H1 (cell line): Measurements from ENCODE around the gene RAPGEF1. TPM values are rescaled to one million over a fixed set of nuclear protein-coding genes. Genes with fewer than 3 reads are reported as not detected.

Experiments used
- CTCF ChIA-PET: fragments of 300-600 bp; sonication (Branson Sonifier 250); formaldehyde crosslinking; loops from one replicate; lab custom pipeline; 2021; ENCODE audit not compliant: partially characterized antibody; lab: Charles Lee
- POLR2A ChIA-PET: fragments of 300-600 bp; sonication (Branson Sonifier 250); formaldehyde crosslinking; loops from one replicate; lab custom pipeline; 2021; ENCODE audit warnings: inconsistent platforms; ENCODE audit not compliant: partially characterized antibody; lab: Charles Lee
- DNase-seq, 2 experiments: peaks; one replicate each; pipeline versions ENCODE4 v3.0.0 to v3.0.0-alpha.2; 2010 to 2022; ENCODE audit warnings: low spot score in 2 of 2, low read depth in 1 of 2, mixed read lengths in 1 of 2
- FAIRE-seq: peaks from 2 replicates; lab custom pipeline; 2011; peaks lifted over from hg19 to GRCh38; lab: Jason Lieb, UNC
- H2AFZ ChIP-seq: 2 replicates; pipeline ENCODE4 v1.8.1; 2012; ENCODE audit warnings: low read length, inconsistent platforms
- H2AK5ac ChIP-seq: 2 replicates; pipeline ENCODE4 v1.6.1; 2013; ENCODE audit warnings: low read depth, low read length
- H2BK120ac ChIP-seq: replicated peaks from 2 replicates; pipeline ENCODE3; 2013; ENCODE audit warnings: low read depth, low read length, inconsistent platforms
- H2BK12ac ChIP-seq: 2 replicates; pipeline ENCODE4 v1.6.1; 2013; ENCODE audit warnings: low read depth, low read length
- H2BK15ac ChIP-seq: 2 replicates; pipeline ENCODE4 v1.6.1; 2013; ENCODE audit warnings: low read length
- H2BK20ac ChIP-seq: 2 replicates; pipeline ENCODE4 v1.6.1; 2013; ENCODE audit warnings: low read length
- H2BK5ac ChIP-seq: 2 replicates; pipeline ENCODE4 v1.6.1; 2013; ENCODE audit warnings: low read depth, low read length
- H3K14ac ChIP-seq: 2 replicates; pipeline ENCODE4 v1.6.1; 2013; ENCODE audit warnings: inconsistent platforms; ENCODE audit not compliant: insufficient read length
- H3K18ac ChIP-seq: 2 replicates; pipeline ENCODE4 v1.6.1; 2013; ENCODE audit warnings: low read length; ENCODE audit errors: extremely low read depth
- H3K23ac ChIP-seq: 2 replicates; pipeline ENCODE4 v1.6.1; 2013; ENCODE audit warnings: inconsistent platforms; ENCODE audit not compliant: insufficient read length
- H3K23me2 ChIP-seq: 2 replicates; pipeline ENCODE4 v1.6.1; 2013; ENCODE audit warnings: low read depth, low read length
- H3K27ac ChIP-seq: 2 replicates; pipeline ENCODE4 v1.6.1; 2011; ENCODE audit warnings: low read depth, low read length, inconsistent platforms
- H3K27me3 ChIP-seq, 4 experiments: replicated peaks in 1 of 4; 1 replicate in 1 of 4; 2 replicates in 3 of 4; pipeline versions ENCODE4 v1.6.1 to v1.8.1; 2011 to 2013; ENCODE audit warnings: low read length in 3 of 4, mild to moderate bottlenecking in 3 of 4, inconsistent platforms in 2 of 4, mixed read lengths in 2 of 4, moderate library complexity in 1 of 4; ENCODE audit not compliant: control insufficient read depth in 3 of 4, insufficient read depth in 3 of 4; ENCODE audit errors: extremely low read depth in 1 of 4
- H3K36me3 ChIP-seq, 4 experiments: 2 replicates each; pipeline versions ENCODE4 v1.6.1 to v1.8.1; 2011 to 2013; ENCODE audit warnings: mild to moderate bottlenecking in 4 of 4, low read length in 3 of 4, moderate library complexity in 2 of 4, control low read depth in 1 of 4, inconsistent platforms in 1 of 4; ENCODE audit not compliant: insufficient read depth in 4 of 4, control insufficient read depth in 2 of 4
- H3K4ac ChIP-seq: replicated peaks from 2 replicates; pipeline ENCODE3; 2013; ENCODE audit warnings: low read length, low read depth, mixed read lengths, inconsistent platforms; ENCODE audit not compliant: insufficient read length
- H3K4me1 ChIP-seq, 4 experiments: replicated peaks in 1 of 4; 1 replicate in 1 of 4; 2 replicates in 3 of 4; pipeline versions ENCODE4 v1.6.1 to v1.8.1; 2011 to 2013; ENCODE audit warnings: low read length in 3 of 4, inconsistent platforms in 2 of 4, mixed read lengths in 1 of 4; ENCODE audit not compliant: insufficient read depth in 4 of 4, control insufficient read depth in 3 of 4
- H3K4me2 ChIP-seq, 2 experiments: 2 replicates each; pipeline versions ENCODE4 v1.6.1 to v1.8.1; 2011 to 2013; ENCODE audit warnings: low read depth in 2 of 2, low read length in 2 of 2, control low read depth in 1 of 2, inconsistent platforms in 1 of 2, mild to moderate bottlenecking in 1 of 2; ENCODE audit not compliant: insufficient read depth in 1 of 2
- H3K4me3 ChIP-seq, 4 experiments: fragments of 200-600, 300-600 bp in 1 of 4; sonication (generic), shearing (Covaris generic), sonication (Bioruptor Twin) in 1 of 4; 2 replicates each; pipeline versions ENCODE4 v1.5.1 to v1.8.1; 2011 to 2016; ENCODE audit warnings: low read length in 4 of 4, low read depth in 3 of 4, control low read depth in 2 of 4, inconsistent platforms in 2 of 4, mild to moderate bottlenecking in 2 of 4, mixed read lengths in 1 of 4, moderate library complexity in 1 of 4; ENCODE audit not compliant: insufficient read depth in 2 of 4; ENCODE audit errors: extremely low read depth in 1 of 4
- H3K56ac ChIP-seq: replicated peaks from 2 replicates; pipeline ENCODE3; 2013; ENCODE audit warnings: low read depth, mild to moderate bottlenecking, mixed read lengths, low read length, inconsistent platforms; ENCODE audit not compliant: insufficient read length
- H3K79me1 ChIP-seq: 2 replicates; pipeline ENCODE4 v1.6.1; 2013; ENCODE audit warnings: low read depth, low read length, control low read depth
- H3K79me2 ChIP-seq, 2 experiments: 2 replicates each; pipeline versions ENCODE4 v1.6.1 to v1.8.1; 2012 to 2013; ENCODE audit warnings: low read length in 2 of 2, mild to moderate bottlenecking in 2 of 2, inconsistent platforms in 1 of 2; ENCODE audit not compliant: insufficient read depth in 2 of 2, control insufficient read depth in 1 of 2
- H3K9ac ChIP-seq, 4 experiments: replicated peaks in 1 of 4; 1 replicate in 1 of 4; 2 replicates in 3 of 4; pipeline versions ENCODE4 v1.6.1 to v1.8.1; 2011 to 2013; ENCODE audit warnings: low read depth in 3 of 4, low read length in 3 of 4, control low read depth in 2 of 4, mild to moderate bottlenecking in 2 of 4, moderate library complexity in 2 of 4, inconsistent platforms in 1 of 4; ENCODE audit errors: extremely low read depth in 1 of 4
- H3K9me3 ChIP-seq, 2 experiments: 2 replicates each; pipeline versions ENCODE4 v1.6.1 to v1.8.1; 2012 to 2013; ENCODE audit warnings: mild to moderate bottlenecking in 2 of 2, moderate library complexity in 2 of 2, control low read depth in 1 of 2, inconsistent platforms in 1 of 2, low read depth in 1 of 2, low read length in 1 of 2, mixed read lengths in 1 of 2; ENCODE audit not compliant: insufficient read depth in 2 of 2
- H4K20me1 ChIP-seq, 2 experiments: replicated peaks in 1 of 2; 2 replicates each; pipeline versions ENCODE3 to v1.8.1; 2011 to 2013; ENCODE audit warnings: inconsistent platforms in 2 of 2, low read length in 2 of 2, mild to moderate bottlenecking in 1 of 2; ENCODE audit not compliant: insufficient read depth in 2 of 2, control insufficient read depth in 1 of 2
- H4K5ac ChIP-seq: 2 replicates; pipeline ENCODE4 v1.6.1; 2013; ENCODE audit warnings: low read length, low read depth, mixed read lengths, inconsistent platforms; ENCODE audit not compliant: insufficient read length
- H4K8ac ChIP-seq: 2 replicates; pipeline ENCODE4 v1.8.0; 2013; ENCODE audit warnings: mild to moderate bottlenecking, moderate library complexity, low read length, inconsistent platforms; ENCODE audit not compliant: insufficient read depth; ENCODE audit errors: extremely low read depth
- H4K91ac ChIP-seq: replicated peaks from 2 replicates; pipeline ENCODE3; 2013; ENCODE audit warnings: low read length, mixed read lengths, inconsistent platforms; ENCODE audit not compliant: insufficient read length
- KDM1A ChIP-seq: fragments of 200-600, 300-600 bp; sonication (generic); IDR thresholded peaks from 2 replicates; pipeline ENCODE4 v1.7.1; 2016; ENCODE audit warnings: mild to moderate bottlenecking, low read length, borderline replicate concordance
- NANOG ChIP-seq: IDR thresholded peaks from 2 replicates; pipeline ENCODE4 v1.6.1; 2011; ENCODE audit warnings: low read length, low read depth, mild to moderate bottlenecking, inconsistent platforms; ENCODE audit not compliant: insufficient read depth, poor library complexity, severe bottlenecking
- SIN3A ChIP-seq, 2 experiments: IDR thresholded peaks in 1 of 2; conservative IDR thresholded peaks in 1 of 2; 2 replicates each; pipeline ENCODE4 v1.6.1; 2011 to 2012; ENCODE audit warnings: low read length in 2 of 2, improper control_type of control experiment in 1 of 2, low read depth in 1 of 2, mild to moderate bottlenecking in 1 of 2
- SP1 ChIP-seq: IDR thresholded peaks from 2 replicates; pipeline ENCODE4 v1.6.1; 2011; ENCODE audit warnings: low read depth, low read length
- TAF7 ChIP-seq: optimal IDR thresholded peaks from 2 replicates; pipeline ENCODE3; 2011; ENCODE audit warnings: low read depth, mild to moderate bottlenecking, inconsistent platforms, low read length, moderate library complexity, borderline replicate concordance
- WGBS, 2 experiments: shearing (Covaris generic) in 1 of 2; methylation state at CpG; one replicate each; pipeline versions ENCODE4 v1.1.6 to v1.1.7; 2013 to 2015; ENCODE audit warnings: low lambda C conversion rate in 2 of 2, mixed read lengths in 2 of 2, inconsistent platforms in 1 of 2, low coverage in 1 of 2, missing lambda C conversion rate in 1 of 2; ENCODE audit not compliant: insufficient replicate concordance in 2 of 2, insufficient coverage in 1 of 2, insufficient read length in 1 of 2; ENCODE audit errors: extremely low coverage in 1 of 2, missing lambda C conversion rate in 1 of 2; 5-methylcytosine and 5-hydroxymethylcytosine counted together
- polyA plus RNA-seq, 7 experiments: library from polyadenylated mRNA; depleted of rRNA in 3 of 7; stranded (reverse) in 5 of 7; unstranded in 2 of 7; fragments of >200 nt in 5 of 7; fragments of 200-250 nt in 2 of 7; gene quantifications; 1 replicate in 5 of 7; 2 replicates in 1 of 7; 4 replicates in 1 of 7; pipeline versions ENCODE4 v1.2.1 to v1.2.3, GENCODE V29; 2011 to 2013; ENCODE audit warnings: missing spikeins in 2 of 7, mixed read lengths in 2 of 7
- total RNA-seq: library from RNA; stranded (reverse); fragmentation: NEBNext Ultra II Directional; extraction: Animal tissue kit (Norgen Biotek cat#: 25700); gene quantifications from 2 replicates; pipeline ENCODE4 v1.2.1, GENCODE V29; 2021

Gene RAPGEF1
- total and polyA plus RNA-seq, 2 of the 8 experiments (the other 6 are each of a cell fraction or from before 2014, with no cell fraction given) = 29.7 to 78.9 TPM

DNA sequence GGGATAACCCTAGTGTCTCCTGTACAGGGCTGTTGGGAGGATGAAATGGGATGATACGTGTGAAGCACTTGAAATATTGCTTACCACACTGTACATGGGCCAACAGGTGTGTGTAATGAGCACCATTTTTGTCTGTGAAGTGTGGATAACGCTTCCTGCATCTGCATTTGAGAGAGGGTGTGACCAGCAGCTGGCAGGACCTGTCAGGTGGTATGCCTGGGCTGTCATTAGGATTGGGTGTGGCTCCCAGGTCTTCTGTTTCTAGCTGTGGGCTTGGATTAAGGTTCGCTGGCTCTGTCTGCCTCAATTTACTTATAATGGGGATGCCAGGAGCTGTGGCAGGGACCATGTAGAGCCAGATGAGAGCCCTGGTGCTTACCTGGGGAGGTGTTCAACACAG, 120.2 kb downstream of the RAPGEF1 start:
- Histone ChIP-seq H3K79me2 (no peaks in the 10 kb centered on the region), H3K4ac (no peak overlapping the region), H2BK12ac (no peak overlapping the region), H3K56ac (no peak overlapping the region), H2BK15ac (no peak overlapping the region), H3K23ac (no peak overlapping the region), H4K8ac (no peak overlapping the region), H3K18ac (no peak overlapping the region), H4K91ac (no peak overlapping the region), H2AFZ (no peak overlapping the region), H3K4me1 (peaks cover 0 to 6% (median 1%) of the 10 kb centered on the region in 4 experiments; a peak in 2 of 7 replicates), H2BK20ac (no peak overlapping the region), H2BK5ac (no peak overlapping the region), H2BK120ac (no peak overlapping the region), H3K36me3 (peaks cover 2 to 14% (median 8%) of the 10 kb centered on the region in 4 experiments; a peak in 5 of 8 replicates), H3K14ac (no peak overlapping the region), H3K4me3 (no peak overlapping the region), H4K5ac (no peak overlapping the region), H3K27ac (no peak overlapping the region), H2AK5ac (no peak overlapping the region), H4K20me1 (no peaks in the 10 kb centered on the region), H3K79me1 (no peaks in the 10 kb centered on the region; the same call in 1 of the 2 replicates), H3K27me3 (no peaks in the 10 kb centered on the region), H3K9me3 (no peaks in the 10 kb centered on the region), H3K4me2 (no peak overlapping the region), H3K9ac (no peak overlapping the region), H3K23me2 (no peaks in the 10 kb centered on the region)
- POLR2A ChIA-PET = interaction anchor here (1.0 to 3.7 kb wide), 2 partner anchors 9 to 16 kb away, joined by 3 to 16 read pairs; no protein-coding TSS in a partner anchor
- DNase-seq = no peak
- 83% methylated on average over 3 of the region's 3 CpGs; no CpG with 5 or more reads in 1 of the 2 experiments for WGBS, 2 experiments
- CTCF ChIA-PET = interaction anchor here (0.9 to 1.0 kb wide), 2 partner anchors 10 kb away, joined by 3 read pairs; no protein-coding TSS in a partner anchor
- FAIRE-seq = no peak
- TF ChIP-seq NANOG (no peak), KDM1A (no peak), SIN3A (conservative IDR thresholded peaks at IDR 0.05 in 1 of 2, IDR thresholded peaks at IDR 0.05 in 1 of 2; ENCODE audit: low read depth in 1 of 2, low read length in 2 of 2) (no peak), TAF7 (no peak), SP1 (no peak)
